ENCODE results near the gene CLEC4F.

Gene CLEC4F, protein sequence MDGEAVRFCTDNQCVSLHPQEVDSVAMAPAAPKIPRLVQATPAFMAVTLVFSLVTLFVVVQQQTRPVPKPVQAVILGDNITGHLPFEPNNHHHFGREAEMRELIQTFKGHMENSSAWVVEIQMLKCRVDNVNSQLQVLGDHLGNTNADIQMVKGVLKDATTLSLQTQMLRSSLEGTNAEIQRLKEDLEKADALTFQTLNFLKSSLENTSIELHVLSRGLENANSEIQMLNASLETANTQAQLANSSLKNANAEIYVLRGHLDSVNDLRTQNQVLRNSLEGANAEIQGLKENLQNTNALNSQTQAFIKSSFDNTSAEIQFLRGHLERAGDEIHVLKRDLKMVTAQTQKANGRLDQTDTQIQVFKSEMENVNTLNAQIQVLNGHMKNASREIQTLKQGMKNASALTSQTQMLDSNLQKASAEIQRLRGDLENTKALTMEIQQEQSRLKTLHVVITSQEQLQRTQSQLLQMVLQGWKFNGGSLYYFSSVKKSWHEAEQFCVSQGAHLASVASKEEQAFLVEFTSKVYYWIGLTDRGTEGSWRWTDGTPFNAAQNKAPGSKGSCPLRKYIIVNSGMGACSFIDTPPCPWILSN

DNA sequence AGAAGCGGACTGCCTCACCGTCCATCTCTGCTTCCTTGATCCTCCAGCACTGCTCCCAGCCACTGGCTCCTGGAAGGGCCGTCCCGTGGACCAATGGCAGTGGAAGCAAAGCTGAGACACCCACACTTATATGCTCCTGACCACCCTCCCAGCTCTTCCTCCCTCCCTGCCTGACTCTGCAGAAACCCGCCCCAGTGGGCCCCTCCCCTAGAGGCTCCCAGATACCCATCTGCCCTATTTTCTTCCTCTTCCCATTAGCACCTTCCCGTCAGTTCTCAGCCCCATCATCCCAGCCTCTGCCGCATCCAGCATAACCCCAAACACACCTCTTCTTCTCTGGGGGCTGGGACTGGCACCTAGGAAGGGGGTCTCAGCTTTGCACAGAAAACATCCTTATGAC, at the start of gene CLEC4F:
Gene CLEC4F (minus strand): TSS at position 101 of the 400 bp plus-strand sequence. CDS start 76 bp downstream, at position 25.
- DNase-seq: no peak

DNA sequence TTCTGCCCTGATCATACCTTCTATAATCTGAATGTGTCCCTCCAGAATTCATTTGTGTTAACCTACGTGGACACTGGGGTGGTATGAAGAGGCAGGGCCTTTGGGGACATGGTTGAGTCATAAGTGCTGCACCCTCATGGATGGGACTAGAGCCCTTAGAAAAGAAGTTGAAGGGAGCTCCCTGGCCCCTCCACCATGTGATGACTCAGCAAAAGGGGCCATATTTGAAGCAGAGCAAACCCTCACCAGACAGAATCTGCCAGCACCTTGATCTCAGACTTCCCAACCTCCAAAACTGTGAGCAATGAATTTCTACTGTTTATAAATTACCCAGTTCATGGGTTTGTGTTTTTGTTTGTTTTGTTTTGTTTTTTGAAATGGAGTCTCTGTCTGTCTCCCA, 48.6 kb upstream of the CLEC4F start:
- DNase-seq: no peak

GRCh38 chr2:70861777-70862625, 41.6 kb upstream of the CLEC4F start:
- DNase-seq: peak; percentile 86

DNA sequence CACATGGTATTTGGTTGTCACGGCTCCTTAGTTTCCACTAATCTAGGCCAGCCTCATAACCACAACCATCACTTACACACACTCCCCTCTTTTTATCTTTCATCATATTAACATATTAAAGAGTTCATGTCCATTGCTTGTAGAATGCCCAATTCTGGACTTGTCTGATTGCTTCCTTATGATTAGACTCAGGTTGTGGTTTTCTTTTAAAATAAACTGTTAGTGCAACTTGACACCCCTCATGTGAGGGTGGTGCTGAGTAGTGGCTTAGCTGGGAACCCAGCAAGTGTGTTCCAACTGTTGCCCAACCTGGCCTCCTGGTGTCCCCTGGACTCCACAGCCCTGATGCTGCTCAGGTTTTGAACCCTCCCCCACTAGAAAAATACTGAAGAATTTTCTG, 35.3 kb upstream of the CLEC4F start:
- no peak for DNase-seq

DNA sequence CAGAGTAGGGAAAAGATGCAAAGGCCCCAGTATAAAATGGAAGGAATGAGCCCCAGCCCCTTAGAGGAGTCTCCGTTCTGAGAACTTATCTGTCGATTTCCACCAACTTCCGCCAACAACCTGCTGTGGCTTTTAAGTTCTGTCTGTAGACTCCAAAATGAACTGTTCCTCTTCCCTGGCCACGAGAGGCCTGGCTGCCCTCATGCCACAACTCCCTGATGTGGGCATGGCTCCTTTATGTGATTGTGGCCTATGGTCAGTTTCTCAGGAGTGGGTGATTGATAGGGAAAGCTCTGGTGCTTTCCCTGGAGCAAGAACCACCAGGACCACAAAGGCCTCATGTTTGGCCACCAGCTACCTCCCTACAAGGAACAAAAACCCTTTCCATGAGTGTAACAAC, 34.0 kb upstream of the CLEC4F start:
- DNase-seq: no peak

DNA sequence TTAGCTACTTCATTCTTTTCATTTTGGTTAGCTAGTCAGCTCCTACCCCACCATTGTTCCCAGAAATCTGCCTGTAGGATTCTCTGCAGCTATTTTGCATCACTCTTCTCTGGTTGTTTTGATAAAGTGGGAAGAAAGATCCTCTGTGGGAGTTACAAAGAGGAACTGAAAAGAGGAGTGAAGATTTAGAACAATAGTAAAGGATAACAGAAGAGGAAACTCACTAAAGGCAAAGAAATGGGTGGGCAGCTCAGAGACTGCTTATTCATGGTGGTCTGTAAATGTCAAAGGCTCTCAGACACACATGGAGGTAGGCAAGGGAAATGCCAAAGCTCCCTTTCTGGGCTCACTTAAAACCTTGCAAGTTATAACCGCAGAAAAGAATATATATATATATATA, 32.4 kb upstream of the CLEC4F start:
- no peak for DNase-seq

GRCh38 chr2:70851704-70852103, 31.3 kb upstream of the CLEC4F start:
- no peak for DNase-seq

GRCh38 chr2:70850925-70851324, 30.5 kb upstream of the CLEC4F start:
- no peak for DNase-seq

GRCh38 chr2:70842401-70842800, 22.0 kb upstream of the CLEC4F start:
- no peak for DNase-seq

DNA sequence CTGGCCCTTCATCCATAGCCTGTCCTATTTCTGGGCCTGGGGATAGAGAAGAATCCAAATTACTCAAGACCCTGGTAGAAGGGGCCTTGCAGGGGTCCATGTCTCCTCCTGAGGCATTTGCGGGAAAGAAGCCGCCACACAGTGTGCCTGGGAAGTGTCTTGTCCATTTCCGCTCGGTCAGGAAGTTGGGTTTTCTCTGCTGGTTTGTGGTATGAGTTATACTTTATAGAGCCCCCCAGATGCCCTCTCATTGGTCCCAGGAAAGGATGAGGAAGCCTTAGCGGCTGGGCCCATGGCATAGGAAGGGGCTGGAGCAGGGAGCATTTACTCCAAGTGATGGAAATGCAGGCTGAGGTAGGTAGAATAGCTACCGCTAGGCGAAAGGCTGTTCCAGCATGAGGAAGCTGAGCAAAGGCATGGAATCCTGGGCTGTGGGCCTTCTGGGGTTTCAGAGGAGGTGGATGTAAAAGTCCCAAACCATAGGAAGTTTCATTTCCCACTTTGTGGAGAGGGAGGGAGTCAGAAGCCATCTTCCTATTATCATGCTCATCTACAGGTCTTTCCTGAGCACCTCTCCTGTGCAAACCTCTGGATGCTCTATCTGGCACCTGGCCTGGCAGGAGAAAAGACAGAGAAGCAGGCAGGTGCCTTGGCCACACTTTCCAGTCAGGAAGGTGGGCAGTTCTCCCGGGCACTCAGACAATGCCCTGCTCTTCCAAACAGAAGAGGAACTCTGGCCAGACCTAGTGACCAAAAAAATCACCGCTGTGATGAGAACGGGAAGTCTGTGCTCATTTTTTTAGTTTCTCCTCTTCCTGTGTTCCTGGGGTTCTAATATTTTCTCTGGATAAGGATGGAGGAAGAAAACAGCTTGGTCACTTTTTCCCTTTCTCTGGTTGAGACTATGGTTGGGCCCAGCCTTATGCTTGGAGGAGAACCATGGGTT, 17.9 kb upstream of the CLEC4F start:
- no peak for DNase-seq

DNA sequence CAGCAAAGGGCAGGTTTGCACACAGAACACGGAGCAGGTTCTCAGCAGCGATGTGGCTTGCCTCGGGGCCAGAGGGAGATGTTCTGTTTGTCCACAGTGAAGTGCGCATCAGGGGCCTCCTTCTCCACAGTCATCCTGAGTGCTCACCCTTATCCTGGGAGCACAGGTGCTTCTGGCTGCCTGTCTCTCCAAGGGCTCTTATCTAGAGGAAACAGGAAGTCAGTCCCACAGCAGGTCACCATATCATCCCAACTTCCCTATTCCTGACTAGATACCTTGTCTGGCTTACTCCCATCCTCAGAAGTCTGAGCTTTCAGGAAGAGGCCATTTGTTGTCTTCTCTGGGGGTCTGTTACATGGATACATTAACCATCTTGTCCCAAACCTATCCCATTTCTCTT, 15.2 kb upstream of the CLEC4F start, which contains the start of gene CD207:
Gene CD207 (minus strand): TSS at position 174 of the 400 bp plus-strand sequence. CDS start 40 bp downstream, at position 134.
- no peak for DNase-seq

GRCh38 chr2:70834881-70835280, 14.5 kb upstream of the CLEC4F start:
- DNase-seq: no peak

- no peak for DNase-seq
These were observed 13.7 kb upstream of the CLEC4F start for GRCh38 chr2:70834106-70834505.

GRCh38 chr2:70833246-70833645, 12.8 kb upstream of the CLEC4F start:
- DNase-seq: no peak

- DNase-seq: no peak
These were observed 12.0 kb upstream of the CLEC4F start for GRCh38 chr2:70832386-70832785.

DNA sequence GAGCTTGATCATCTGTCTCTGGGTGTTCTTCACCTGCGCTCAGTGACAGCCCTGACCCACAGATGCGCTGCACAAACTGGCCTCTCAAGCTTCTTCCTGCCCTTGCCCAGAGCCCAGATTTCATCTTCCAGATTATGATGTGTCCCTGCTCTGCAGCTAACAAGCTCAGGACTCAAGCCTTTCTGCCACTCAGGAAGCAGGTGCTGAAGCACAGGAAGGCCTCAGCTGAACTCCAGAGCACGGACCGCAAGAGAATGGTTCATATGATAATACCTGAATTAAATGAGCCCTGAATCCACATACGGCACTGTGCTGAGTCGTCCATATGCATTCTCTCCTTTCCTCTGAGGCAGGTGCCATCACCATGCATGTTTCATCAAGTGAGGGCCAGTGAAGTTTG, 11.5 kb upstream of the CLEC4F start:
- no peak for DNase-seq

- DNase-seq: peak; percentile 62
These were observed 10.0 kb upstream of the CLEC4F start for GRCh38 chr2:70830366-70830765.

GRCh38 chr2:70829916-70830315, 9.5 kb upstream of the CLEC4F start:
- DNase-seq: no peak

GRCh38 chr2:70828914-70829824, 8.8 kb upstream of the CLEC4F start:
- no peak for DNase-seq

DNA sequence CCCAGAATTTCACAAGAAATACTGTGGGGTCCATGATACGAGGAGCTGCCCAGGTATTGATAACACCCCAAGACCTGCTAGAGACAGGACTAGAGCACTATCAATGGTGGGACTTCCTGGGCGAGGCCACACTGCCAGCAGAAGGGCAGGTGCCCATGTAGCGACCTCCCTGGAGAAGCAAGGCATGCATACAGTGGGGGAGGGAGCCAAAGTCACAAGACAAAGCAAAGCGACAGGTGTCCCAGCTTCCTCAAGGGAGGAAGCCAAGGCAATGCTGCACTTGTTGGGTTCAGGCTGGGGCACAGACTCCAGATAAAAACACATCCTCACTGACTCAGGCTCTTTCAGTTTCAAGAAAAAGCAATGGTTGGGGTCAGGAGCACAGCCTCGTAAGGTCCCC, 7.7 kb upstream of the CLEC4F start:
- no peak for DNase-seq

DNA sequence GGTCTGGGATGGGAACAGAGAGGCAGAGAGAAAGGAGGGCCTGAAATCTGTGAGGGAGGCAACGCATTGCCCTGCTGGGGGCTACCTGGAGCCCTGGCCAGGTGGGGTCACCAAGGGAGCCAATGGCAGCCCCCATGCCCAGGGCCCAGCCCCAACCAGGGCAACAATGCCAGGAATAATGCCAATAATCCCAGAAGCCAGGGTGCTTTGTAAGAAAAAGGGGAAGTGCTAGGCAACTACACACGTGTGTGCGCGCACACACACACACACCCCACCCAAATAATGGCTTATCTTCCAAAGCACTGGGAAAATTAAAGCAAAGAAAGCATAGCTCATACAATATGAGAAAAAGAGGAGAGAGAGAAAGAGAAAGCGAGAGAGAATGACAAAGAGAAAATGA, 7.0 kb upstream of the CLEC4F start:
- no peak for DNase-seq

Measured in femur (tissue), 1 donor.